ENCODE results near the gene UBL7.
"Not testable (repeated sequence)": the region's sequence is repeated elsewhere in the genome, so short reads cannot be mapped to it uniquely, and the experiment has no call there.

UBL7 gene

DNA sequence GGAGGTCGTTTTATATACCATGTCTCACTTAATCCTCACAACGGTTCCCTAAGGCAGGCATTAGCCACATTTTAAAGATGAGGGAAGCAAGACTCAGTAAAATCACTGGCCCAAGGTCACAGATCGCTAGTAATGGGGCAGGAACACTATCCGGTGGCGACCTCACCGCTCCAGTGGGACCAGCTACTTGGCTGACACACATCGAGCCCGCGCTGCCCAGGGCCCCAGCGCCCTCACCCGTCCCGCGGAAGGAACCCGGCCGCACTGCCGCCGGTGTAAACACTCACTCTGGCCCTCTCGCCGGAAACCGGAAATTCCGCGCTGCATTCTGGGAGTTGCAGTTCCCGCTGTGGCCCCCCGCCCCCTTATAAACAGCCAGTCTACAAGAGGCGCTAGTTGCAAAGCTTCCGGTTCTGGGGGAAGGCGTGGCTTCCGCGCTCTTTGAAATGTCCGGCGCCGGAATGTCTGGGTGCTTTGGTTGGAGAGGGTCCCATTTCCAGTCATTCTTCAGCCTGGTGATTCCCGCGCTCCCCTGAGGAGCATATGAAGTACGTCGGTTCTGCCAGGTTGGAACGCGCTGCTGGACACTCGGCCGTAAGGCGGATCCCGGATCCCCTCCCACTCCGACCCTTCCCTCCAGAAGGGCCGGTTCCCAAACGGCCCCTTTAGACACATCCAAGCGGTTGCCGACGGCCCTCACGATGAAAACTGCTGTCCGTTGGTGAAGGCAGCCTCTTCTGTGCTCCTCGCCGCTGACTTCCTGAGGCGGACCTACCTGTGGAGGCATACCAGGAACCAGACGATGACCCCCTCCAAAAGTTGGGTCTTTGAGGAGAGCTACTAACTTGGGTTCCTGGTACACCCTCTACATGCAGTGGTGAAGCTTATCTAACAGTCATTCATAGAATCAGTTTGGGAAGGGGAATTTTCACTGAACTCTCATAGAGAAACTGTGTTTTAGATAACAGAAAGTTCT, at the start of gene UBL7:
UBL7 (minus strand) TSS at position 290 of the 976 bp plus-strand sequence. CDS start 2,293 bp downstream, outside the sequence.
- peak; percentile 47 for DNase-seq

GRCh38 chr15:74506515-74506840, 45.5 kb upstream of the UBL7 start:
- DNase-seq = no peak

GRCh38 chr15:74505837-74506514, 45.0 kb upstream of the UBL7 start:
- no peak for DNase-seq

DNA sequence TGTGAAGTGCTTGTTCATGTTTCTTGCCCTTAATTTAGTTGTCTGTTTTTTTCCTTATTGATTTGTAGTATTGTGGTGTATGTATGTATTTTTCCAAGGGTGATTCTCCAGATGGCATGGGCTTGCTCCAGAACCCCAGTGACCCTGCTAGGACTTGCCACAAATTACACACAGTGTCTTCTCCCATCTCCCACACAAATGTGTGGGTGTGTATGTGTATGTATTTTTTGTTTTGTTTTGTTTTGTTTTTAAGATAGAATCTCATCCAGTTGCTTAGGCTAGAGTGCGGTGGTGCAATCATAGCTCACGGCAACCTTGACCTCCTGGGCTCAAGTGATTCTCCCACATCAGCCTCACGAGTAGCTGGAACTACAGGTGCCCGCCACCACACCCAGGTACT, 43.9 kb upstream of the UBL7 start:
- DNase-seq = no peak

DNA sequence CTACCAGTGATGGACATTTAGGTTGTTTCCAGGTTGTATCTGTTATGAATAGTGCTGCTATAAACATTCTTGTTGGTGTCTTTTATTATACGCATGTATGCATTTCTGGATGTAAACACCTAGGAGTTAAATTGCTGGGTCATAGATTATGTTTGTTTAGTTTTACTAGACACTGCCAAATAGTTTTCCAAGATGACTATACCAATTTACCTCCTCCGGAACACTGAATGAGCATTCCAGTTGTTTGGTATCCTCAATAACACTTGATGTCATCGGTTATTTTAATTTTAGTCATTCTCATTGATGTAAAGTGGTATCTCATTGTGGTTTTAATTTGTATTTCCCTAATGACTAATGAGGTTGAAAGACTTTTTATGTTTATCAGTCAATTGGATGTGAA, 43.5 kb upstream of the UBL7 start:
- no peak for DNase-seq

GRCh38 chr15:74502301-74502700, 41.3 kb upstream of the UBL7 start:
- no peak for DNase-seq

DNA sequence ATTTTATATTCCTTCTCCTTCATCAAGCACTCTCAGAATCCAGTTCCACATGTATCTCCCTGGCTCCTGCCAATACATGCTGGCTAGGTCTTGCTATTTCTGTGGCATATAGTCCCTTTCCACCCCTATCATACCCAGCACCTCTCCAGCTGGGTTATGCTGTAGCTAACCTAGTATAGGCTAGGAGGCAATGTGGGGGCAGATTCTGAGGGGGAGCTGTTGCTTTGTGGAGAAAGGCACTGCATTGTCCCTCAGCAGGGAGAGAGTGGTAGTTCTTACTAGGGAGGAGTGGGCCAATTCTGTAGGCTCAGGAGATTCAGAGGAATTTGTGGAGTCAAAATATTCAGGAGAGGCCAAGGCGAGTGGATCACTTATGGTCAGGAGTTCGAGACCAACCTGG, 39.4 kb upstream of the UBL7 start:
- no peak for DNase-seq

DNA sequence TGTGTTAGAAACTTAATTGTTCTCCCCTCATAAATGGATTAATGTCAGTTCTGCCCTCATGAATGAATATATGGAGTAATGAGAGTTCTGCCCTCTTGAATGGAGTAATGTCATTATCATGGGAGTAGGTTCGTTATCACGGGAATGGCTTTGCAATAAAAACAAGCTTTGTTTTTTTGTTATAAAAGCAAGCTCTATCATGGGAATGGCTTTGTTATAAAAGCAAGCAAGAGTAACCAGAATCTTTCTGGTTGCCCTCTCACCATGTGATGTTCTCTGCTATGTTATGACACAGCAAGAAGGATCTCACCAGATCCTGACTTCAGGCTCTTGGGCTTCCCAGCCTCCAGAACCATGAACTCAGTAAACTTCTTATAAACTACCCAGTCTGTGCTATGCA, 38.4 kb upstream of the UBL7 start:
- no peak for DNase-seq

DNA sequence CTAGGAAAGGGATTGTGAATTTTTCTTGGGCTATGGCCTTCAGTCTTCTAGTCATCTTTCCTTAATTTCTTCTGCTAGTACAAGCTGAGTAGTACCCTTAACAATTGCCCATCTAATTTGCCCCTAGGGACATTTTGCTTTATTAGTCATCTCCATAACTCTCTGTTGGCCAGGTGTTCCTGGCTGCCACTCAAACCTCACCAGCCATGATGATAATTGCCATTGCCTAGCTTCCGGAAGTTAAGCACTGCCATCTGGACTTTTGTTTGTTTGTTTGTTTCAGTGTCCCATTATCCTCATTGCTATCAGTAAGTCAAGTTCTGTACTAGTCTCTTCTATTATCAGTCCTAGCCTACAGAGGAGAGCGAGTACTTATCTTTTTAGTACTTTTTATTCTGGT, 36.6 kb upstream of the UBL7 start:
- DNase-seq = peak; percentile 99

GRCh38 chr15:74496648-74497047, 35.7 kb upstream of the UBL7 start:
- DNase-seq = no peak

DNA sequence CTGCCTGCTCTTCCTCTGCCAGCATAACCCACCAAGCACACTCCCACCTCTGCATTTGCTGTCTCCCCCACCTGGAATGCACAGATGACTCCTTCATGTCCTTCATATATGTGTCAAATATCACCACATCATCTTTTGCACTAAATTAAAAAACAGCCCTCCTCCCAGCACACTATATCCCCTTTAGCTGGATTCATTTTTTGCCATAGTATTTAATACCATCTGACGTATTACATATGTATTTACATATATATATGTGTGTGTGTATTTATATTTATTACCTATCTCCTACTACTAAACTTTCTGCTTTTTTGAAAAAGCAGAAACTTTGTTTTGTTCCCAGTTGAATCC, 29.4 kb upstream of the UBL7 start:
- DNase-seq = no peak

DNA sequence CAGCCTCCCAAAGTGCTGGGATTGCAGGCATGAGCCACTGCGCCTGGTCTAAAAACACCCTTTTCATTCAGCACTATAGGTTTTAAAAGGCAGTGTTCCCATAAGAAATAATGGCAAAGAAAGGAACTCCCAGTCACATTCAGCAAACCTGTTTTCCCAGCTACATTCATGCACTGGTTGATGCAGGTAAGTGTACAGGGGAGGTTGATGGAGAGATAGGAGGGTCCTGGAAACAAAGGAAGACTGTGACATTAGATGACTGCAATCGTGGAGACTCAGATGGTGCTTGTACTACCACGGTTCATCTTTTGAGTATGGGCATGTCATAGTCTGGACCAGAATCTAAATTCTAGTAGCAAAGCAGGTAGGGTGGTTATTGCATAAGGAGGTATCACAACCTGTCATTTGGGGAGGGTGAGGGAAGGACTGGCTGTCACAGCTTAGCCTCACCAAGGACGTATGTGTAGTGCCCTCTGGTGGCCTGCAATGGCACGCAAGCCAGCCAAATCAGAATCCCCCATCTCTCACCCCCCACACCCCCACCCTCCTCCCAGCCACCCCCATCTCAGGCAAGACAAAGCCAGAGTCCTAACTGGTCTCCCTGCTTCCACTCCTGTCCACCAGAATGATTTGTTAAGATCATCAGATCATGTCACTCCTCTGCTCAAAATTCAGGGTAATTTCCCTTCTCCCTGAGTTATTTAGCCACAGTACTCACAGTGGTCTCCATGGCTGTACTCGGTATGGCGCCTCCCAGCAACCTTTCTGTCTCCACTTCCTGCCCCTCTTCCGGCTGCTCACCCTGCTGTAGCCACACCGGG, 28.8 kb upstream of the UBL7 start:
- no peak for DNase-seq

GRCh38 chr15:74488776-74489175, 27.8 kb upstream of the UBL7 start:
- DNase-seq = no peak

DNA sequence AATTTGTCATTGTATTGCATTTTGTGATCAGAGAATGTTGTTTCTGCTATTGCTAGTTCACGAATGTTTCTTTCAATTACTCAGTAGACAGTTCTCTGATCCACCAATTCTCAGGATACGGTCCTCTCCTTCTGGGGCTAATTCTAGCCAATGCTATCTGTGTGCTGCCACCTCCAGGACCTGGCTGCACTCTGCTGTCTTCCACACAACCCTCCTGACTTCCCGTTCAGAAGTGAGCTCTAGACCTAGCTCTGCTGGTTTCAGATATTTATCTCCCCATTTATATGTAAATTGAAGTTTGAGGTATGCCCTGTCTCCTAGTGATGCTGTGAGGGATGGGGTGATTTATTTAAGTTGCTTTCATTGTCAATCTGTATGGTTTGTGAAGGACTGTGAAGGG, 21.7 kb upstream of the UBL7 start:
- no peak for DNase-seq

DNA sequence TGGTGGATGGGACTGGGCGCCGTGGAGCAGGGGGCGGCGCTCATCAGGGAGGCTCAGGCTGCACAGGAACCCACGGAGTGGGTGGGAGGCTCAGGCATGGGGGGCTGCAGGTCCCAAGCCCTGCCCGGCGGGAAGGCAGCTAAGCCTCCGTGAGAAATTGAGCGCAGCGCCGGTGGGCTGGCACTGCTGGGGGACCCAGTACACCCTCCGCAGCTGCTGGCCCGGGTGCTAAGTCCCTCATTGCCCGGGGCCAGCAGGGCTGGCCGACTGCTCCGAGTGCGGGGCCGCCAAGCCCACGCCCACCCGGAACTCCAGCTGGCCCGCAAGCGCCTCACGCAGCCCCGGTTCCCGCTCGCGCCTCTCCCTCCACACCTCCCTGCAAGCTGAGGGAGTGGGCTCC, 19.4 kb upstream of the UBL7 start:
- not testable (repeated sequence) for DNase-seq

DNA sequence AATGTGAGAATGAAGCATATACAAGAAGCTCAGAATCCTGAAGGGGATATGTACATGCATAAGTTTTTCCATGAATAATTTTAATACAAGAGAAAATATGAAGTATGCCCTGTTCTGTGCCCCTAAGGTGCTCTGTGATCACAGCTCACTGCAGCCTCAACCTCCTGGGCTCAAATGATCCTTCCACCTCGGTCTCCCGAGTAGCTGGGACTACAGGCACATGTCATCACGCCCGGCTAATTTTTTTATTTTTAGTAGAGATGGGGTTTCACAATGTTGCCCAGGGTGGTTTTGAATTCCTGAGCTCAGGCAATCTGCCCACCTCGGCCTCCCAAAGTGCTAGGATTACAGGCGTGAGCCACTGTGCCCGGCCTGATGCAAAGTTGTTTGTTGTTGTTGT, 10.7 kb upstream of the UBL7 start:
- DNase-seq = not testable (repeated sequence)

GRCh38 chr15:74470631-74471395, 9.9 kb upstream of the UBL7 start:
- DNase-seq = no peak

DNA sequence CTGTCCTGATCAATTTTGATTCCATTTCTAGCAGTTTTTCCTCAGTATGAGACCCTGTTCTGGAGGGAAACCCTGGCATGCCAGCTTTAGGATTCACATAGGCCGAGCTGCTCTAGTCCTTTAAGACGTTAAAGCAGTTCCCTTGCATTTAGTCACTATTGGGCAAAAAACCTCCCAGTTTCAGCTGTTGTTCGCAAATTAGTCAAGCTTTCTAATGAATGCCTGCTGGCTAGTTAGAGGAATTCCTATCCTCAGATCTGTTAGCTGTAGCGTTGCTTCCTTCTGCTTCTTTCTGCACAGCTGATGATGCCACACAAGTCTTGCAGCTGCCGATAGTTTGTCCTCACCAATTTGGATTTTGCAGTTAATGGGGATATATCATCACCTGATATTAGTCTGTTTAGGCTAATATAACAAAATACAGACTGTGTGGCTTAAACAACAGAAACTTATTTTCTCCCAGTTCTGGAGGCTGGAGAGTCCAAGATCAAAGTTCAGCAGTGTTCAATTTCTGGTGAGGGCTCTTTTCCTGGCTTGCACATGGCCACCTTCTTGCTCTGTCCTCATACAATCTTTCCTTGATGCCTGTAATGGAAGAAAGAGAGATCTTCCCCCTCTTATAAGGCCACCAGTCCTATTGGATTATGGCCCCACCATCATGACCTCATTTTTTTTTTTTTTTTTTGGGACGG, 7.5 kb upstream of the UBL7 start:
- DNase-seq = no peak

DNA sequence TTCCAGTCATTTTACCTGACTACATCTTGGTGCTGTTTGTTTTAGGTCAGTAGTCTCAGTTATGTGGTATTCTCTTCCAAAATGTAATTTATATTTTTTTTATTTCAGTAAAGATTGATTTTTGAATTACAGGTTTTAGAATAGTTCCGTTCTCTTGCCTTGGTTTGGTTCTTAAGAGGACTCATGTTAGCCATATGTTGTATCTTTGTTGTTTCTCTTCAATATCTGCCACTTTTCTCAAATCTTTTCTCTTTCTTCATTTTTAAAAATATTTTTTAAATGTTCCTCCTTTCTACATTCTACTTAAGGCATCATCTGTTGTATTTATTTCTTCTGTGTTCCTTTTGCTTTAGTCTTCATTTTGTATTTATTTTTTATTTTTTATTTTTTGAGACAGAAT, 5.6 kb upstream of the UBL7 start:
- no peak for DNase-seq

DNA sequence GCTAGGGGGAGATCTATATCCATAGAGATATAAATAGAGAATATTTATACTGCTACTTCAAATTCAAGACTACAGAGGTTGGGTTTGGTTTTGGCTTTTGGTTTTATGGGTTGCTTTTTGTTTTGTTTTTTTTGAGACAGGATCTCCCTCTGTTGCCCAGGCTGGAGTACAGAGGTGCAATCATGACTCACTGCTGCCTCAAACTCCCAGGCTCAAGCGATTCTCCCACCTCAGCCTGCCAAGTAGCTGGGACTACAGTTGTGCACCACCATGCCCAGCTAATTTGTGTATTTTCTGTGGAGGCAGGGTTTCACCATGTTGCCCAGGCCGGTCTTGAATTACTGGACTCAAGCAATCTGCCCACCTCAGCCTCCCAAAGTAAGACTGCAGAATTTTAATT, 3.9 kb upstream of the UBL7 start:
- no peak for DNase-seq

DNA sequence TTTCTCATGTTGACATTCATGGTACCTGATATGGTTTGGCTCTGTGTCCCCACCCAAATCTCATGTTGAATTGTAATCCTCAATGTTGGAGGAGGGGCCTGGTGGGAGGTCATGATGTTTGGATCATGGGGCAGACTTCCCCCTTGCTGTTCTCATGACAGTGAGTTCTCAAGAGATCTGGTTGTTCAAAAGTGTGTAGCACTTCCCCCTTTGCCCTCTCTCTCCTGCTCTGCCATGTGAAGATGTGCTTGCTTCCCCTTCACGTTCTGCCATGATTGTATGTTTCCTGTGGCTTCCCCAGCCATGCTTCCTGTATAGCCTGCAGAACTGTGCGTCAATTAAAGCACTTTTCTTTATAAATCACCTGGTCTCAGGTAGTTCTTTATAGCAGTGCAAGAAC, 3.3 kb upstream of the UBL7 start:
- DNase-seq = no peak

GRCh38 chr15:74463634-74464033, 2.7 kb upstream of the UBL7 start:
- DNase-seq = no peak

Measured in NCI-H1436 treated with DMSO at 0.1 percent for 48 hours (cell line).